ENCODE data around the gene ASIC2.

DNA sequence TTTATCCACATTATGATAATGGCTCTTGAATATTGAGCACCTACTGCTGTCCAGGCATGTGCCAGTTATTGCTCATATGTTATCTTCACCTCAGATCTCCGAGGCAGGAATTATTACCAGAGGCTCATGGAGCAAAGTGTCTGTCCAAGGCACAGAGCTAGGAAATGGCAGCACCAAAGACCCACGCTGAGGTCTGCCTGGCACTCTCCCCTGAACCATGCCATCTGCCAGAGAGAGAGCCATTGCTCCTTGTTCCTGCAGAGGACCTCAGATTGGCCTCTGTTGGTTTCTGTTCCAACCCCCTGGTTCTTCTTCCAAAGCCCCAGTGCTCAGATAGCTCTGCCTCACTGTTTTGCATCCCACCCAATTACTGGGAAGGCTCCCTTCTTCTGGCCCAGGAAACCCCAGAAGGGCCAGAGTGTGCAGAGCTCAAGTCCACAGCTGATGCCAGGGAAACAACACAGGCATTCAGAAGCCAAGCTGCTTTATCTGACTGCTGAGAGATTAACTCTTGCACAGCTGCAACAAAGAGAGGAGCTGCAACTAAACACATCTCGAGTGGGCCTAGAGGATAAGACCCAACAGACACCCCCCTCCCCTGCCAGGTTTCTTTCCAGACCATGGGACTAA is 5.9 kb downstream of the ASIC2 start:
- TF ChIP-seq POLR2AphosphoS5 (IDR thresholded peaks at IDR 0.05; ENCODE audit: low read depth) (no peak), GABPA (IDR thresholded peaks at IDR 0.05; ENCODE audit: low read depth) (no peak)
- TF ChIP-seq, protein P1, sequence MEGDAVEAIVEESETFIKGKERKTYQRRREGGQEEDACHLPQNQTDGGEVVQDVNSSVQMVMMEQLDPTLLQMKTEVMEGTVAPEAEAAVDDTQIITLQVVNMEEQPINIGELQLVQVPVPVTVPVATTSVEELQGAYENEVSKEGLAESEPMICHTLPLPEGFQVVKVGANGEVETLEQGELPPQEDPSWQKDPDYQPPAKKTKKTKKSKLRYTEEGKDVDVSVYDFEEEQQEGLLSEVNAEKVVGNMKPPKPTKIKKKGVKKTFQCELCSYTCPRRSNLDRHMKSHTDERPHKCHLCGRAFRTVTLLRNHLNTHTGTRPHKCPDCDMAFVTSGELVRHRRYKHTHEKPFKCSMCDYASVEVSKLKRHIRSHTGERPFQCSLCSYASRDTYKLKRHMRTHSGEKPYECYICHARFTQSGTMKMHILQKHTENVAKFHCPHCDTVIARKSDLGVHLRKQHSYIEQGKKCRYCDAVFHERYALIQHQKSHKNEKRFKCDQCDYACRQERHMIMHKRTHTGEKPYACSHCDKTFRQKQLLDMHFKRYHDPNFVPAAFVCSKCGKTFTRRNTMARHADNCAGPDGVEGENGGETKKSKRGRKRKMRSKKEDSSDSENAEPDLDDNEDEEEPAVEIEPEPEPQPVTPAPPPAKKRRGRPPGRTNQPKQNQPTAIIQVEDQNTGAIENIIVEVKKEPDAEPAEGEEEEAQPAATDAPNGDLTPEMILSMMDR (IDR thresholded peaks at IDR 0.05; ENCODE audit: insufficient read depth, low read length): no peak
- TF ChIP-seq, protein P2, sequence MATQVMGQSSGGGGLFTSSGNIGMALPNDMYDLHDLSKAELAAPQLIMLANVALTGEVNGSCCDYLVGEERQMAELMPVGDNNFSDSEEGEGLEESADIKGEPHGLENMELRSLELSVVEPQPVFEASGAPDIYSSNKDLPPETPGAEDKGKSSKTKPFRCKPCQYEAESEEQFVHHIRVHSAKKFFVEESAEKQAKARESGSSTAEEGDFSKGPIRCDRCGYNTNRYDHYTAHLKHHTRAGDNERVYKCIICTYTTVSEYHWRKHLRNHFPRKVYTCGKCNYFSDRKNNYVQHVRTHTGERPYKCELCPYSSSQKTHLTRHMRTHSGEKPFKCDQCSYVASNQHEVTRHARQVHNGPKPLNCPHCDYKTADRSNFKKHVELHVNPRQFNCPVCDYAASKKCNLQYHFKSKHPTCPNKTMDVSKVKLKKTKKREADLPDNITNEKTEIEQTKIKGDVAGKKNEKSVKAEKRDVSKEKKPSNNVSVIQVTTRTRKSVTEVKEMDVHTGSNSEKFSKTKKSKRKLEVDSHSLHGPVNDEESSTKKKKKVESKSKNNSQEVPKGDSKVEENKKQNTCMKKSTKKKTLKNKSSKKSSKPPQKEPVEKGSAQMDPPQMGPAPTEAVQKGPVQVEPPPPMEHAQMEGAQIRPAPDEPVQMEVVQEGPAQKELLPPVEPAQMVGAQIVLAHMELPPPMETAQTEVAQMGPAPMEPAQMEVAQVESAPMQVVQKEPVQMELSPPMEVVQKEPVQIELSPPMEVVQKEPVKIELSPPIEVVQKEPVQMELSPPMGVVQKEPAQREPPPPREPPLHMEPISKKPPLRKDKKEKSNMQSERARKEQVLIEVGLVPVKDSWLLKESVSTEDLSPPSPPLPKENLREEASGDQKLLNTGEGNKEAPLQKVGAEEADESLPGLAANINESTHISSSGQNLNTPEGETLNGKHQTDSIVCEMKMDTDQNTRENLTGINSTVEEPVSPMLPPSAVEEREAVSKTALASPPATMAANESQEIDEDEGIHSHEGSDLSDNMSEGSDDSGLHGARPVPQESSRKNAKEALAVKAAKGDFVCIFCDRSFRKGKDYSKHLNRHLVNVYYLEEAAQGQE (IDR thresholded peaks at IDR 0.05; ENCODE audit: insufficient replicate concordance, low read depth): no peak

Data from HL-60 (cell line).